Globus pallidus (tissue), 1 donor: ENCODE measurements around the gene SDF2L1.
"Not testable (repeated sequence)": the region's sequence is repeated elsewhere in the genome, so short reads cannot be mapped to it uniquely, and the experiment has no call there.

Source experiments
- DNase-seq: peaks from one replicate; pipeline ENCODE4 v3.0.0-alpha.2; 2015; ENCODE audit warnings: low spot score

Gene SDF2L1, protein sequence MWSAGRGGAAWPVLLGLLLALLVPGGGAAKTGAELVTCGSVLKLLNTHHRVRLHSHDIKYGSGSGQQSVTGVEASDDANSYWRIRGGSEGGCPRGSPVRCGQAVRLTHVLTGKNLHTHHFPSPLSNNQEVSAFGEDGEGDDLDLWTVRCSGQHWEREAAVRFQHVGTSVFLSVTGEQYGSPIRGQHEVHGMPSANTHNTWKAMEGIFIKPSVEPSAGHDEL

DNA sequence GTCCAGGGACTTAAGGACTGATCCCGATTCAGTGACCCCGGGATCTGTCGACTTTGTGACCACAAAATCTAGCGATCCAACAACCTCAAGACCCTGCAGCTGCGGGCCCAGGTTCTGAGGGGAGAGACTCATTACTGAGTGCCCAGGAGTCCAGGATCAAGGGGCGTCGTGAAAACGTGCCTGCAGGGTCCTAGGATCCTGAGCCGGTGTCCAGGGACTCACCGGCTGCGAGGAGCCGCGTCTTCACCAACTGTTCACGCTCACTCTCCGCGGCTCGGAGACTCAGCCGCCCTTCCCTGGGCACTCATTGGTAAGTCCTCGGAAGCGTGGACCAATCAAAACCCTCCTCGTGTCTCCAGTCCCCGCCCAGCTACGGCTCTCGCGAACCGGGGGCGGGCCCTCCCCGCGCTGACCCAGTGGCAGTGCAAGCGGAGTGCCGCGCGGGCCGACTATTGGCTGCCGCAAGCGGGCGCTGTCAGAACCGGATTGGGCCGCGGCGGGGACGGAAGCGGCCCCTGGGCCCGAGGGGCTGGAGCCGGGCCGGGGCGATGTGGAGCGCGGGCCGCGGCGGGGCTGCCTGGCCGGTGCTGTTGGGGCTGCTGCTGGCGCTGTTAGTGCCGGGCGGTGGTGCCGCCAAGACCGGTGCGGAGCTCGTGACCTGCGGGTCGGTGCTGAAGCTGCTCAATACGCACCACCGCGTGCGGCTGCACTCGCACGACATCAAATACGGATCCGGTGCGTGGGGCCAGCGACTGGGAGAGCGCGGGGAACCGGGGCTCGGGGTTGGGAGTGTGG, at the start of gene SDF2L1:
Gene SDF2L1, plus strand, starts transcription at position 514 of the 795 bp plus-strand sequence. Its CDS starts 35 bp downstream, at position 549.
- peak; percentile 98 for DNase-seq

DNA sequence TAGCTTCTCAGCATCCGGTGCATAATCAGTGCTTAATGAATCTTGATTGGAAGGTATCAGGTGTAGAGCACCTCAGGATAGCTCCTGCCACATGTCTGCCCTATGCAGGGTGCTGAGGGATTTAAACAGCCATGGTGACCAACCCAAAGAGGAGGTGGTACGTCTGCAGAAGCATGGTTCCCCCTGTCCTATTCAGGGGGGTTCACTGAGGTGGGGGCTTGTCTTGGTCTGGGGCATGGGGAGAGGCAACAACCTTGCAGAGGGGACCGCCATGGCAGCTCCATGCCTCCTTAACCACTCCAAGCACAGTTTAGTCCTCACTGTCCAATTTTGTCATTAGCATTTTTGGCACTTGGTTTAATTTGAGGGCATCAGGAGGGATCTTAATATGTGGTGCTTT, 49.7 kb upstream of the SDF2L1 start:
- no peak for DNase-seq

DNA sequence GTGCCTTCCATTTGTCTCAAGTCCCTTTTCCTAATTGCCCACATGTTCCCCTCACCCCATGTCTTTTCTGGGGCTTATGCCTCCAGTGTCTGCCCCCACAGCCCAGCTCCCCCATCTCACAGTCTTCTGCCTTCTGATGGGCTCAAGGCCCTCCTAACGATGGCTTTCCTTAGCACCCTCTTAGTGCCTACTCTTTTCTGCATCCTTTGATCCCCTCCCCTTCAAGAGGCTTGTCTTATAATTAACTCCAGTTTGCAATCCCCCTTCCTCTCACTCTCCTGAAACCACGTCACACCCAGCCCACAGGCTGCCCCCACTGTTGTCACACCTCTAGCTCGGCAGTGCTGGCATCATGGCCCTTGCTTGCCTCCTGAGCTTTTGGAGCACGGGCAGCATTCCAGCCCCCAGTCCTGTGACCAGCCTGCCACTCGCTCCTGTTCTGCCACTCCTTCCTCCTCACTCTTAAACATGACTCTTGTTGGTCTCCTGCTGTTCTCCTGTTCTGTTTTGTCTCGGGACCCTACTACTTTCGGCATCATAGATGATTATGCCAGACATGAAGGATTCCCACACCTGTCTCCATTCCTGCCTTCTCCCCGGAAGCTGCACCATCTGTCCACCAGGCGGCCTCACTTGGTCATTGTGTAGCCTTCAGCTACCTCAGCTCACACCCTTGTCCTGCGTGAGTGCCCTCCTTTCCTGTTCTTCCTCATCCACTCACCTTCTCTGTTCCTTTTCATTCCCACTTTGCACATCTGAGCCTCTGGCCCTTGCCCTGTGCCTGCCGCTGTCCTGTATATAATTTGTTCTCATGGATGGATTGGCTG, 48.5 kb upstream of the SDF2L1 start:
- DNase-seq = no peak

DNA sequence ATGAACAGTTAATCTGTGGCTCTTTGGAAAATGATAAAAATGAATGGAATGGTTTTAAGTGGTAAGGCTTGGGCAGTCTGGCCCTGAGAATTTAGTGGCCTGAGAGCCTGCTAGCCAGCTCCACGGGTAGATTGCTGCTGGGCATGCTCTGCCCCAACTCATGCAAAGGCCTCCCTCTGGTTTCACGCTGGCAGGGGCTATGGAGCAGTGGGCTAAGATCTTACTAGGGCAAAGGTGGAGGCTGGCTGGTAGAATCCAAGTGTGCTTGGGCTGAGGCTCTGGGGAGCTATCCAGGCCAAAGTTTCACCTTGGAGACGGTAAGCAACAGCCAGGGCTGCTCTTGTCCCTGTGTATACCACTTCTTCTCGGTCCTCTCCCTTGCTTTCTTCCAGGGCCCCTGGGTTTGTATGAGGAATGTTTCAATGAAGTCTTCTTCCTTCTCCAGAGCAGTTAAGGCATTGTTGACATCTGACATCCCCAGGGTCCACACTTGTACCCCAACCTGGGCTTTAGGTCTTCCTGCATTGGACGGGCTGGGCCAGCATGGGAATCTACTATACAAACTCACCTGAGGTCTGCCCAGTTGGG, 47.1 kb upstream of the SDF2L1 start:
- DNase-seq = peak; percentile 41

DNA sequence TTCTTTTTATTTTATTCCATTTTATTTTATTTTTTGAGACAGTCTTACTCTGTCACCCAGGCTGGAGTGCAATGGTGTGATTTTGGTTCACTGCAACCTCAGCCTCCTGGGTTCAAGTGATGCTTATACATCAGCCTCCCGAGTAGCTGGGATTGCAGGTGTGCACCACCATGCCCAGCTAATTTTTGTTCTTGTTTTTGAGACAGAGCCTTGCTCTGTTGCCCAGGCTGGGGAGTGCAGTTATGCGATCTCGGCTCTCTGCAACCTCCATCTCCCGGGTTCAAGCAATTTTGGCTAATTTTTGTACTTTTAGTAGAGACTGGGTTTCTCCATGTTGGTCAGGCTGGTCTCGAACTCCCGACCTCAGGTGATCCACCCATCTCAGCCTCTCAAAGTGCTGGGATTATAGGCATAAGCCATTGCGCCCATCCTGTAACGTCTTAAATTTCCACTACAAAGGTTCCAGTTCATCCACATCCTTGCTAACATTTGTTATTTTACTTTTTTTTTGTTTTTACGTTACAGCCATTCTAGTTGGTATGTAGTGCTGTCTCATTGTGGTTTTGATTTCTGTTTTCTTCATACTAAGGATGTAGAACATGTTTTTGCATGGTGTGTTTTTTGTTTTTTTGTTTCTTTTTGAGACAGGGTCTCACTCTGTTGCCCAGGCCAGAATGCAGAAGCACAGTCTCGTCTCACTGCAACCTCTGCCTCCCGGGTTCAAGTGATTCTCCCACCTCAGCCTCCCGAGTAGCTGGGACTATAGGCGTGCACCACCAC, 45.6 kb upstream of the SDF2L1 start:
- not testable (repeated sequence) for DNase-seq

DNA sequence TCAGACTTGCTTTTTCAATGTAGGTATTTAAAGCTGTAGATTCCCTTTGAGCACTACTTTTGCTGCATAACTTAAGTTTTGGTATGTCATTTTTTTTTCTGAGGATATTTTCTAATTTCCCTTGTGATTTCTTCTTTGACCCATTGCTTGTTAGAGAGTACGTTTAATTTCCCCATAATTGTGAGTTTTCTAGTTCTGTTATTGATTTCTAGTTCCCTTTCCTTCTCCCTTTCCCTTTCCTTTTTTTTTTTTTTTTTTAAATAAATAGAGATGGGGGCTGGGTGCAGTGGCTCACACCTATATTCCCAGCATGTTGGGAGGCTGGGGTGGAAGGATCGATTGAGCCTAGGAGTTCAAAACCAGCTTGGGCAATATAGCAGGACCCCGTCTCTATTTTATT, 43.8 kb upstream of the SDF2L1 start:
- DNase-seq = no peak

DNA sequence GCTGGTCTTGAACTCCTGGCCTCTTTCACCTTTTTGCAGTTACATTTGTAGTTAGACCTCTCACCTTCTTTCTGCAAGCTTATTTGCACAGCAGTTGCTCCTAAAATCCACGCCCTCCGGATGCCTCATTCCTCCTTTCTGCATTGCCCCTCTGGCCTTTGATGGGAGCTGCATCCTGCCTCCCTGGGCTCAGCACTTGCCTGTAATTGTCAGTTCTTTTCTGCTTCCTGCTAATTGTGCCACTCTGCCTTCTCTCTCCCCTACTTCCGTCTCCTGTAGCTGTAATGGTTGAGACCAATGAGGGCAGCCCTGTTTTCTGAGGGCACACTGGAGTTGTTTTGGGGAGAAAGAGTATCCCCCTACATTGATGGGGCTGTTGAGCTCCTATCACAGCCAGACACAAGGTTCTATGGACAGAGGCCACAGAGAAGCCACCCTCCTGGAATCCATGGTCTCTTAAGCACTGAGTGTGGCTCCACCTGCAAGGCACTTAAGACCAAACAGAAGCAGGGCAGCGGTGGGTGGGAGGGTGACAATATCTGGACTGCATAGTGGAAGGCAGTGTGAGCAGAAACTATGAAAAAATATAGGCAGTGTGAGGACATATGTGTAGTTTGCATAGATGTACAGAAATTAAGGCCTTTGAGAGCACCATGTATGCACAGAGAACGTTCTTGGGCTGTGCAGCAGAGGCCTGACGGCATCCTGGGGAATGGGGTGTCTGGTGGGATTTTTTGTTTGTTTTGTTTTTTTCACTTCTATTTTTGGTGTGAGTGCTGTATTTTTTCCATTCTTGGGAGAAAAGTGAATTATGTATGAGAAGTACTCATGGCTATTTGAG, 42.8 kb upstream of the SDF2L1 start:
- DNase-seq = no peak

DNA sequence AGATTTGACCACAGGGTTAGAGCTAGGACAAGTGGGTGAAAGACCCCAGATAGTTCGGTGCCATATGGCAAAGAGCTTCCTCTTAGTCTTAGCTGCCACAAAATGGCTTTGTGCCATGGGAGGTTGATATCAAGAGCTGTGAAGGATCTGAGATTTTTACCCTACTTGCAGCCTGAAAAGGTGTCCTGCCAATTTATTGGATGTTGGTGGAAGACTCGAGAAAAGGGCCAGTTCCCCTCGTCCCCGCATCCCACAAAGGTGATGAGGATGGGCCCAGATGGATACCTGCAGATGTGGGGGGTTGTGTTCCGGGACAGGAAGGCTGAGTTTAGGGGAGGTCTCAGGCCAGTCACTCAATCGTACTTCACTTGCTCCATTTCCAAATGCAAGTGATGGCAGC, 39.5 kb upstream of the SDF2L1 start:
- DNase-seq = no peak

DNA sequence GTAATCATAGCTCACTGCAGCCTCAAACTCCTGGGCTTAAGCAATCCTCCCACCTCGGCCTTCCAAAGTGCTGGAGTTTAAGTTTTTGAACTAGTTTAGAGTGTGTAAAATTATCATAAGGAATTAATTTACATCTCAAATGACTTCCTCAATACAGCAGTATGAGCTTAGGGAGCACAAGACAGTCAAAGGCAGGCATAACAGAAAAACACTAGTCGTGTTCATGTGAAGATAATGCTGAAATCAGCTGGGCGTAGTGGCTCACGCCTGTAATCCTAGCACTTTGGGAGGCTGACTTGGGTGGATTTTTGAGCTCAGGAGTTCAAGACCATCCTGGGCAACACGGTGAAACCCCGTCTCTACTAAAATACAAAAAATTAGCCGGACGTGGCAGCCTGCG, 38.1 kb upstream of the SDF2L1 start:
- no peak for DNase-seq

DNA sequence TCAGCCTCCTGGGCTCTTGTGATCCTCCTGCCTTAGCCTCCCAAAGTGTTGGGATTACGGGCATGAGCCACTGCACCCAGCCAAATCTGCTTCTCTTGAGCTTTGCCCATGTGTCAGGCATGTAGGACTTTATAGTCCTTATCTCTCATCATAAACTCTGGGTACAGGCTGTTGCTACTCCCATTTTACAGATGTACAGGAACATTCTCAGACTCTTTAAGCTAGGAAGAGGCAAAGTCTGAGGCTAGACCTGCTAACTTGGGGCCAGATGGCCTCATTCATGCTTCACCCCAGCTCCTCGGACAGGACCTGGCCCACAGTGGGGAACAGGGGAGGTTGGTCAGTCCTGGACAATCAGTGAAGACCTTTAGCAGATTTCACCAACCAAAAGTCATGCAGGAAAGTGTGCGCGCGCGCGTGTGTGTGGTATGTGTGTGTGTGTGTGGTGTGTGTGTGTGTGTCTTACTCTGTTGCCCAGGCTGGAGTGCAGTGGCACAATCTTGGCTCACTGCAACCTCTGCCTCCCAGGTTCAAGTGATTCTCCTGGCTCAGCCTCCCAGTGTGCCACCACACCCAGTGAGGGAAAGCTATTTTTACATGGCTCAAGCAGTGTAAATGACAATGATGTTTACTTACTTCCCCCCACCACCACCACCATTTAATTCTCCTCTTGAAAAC, 36.1 kb upstream of the SDF2L1 start:
- no peak for DNase-seq

DNA sequence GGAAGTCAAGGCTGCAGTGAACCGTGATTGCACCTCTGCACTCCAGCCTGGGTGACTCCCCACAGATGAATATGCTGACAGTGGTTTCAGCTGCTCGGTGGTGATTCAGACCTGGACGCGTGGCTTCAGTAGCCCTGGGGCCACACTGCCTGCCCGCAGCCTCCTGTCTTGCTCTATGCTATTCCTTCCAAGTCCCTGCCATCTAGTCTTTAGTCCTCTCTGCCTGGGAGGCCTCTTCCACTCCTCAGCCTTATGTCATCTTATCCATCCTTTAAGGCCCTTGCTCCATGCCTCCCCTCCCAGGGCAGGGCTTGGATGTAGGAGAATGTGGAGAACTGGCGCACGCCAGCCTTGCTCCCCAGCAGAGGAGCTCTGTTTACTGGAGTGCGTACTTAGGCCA, 35.3 kb upstream of the SDF2L1 start:
- no peak for DNase-seq

DNA sequence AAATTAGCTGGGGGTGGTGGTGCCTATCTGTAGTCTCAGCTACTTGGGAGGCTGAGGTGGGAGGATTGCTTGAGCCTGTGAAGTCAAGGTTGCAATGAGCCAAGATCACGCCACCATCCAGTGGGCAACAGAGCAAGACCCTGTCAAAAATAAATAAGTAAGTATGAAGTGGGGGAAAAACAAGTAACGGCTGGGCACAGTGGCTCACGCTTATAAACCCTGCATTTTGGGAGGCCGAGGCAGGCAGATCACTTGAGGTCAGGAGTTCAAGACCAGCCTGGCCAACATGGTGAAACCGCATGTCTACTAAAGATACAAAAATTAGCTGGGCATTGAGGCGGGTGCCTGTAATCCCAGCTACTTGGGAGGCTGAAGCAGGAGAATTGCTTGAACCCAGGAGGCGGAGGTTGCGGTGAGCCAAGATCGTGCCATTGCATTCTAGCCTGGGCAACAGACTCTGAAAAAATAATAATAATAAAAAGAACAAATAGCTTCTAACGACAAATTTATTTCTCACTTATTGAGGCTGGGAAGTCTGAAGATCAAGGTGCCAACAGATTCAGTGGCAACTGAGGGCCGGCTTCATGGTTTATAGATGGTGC, 32.4 kb upstream of the SDF2L1 start:
- DNase-seq = not testable (repeated sequence)

DNA sequence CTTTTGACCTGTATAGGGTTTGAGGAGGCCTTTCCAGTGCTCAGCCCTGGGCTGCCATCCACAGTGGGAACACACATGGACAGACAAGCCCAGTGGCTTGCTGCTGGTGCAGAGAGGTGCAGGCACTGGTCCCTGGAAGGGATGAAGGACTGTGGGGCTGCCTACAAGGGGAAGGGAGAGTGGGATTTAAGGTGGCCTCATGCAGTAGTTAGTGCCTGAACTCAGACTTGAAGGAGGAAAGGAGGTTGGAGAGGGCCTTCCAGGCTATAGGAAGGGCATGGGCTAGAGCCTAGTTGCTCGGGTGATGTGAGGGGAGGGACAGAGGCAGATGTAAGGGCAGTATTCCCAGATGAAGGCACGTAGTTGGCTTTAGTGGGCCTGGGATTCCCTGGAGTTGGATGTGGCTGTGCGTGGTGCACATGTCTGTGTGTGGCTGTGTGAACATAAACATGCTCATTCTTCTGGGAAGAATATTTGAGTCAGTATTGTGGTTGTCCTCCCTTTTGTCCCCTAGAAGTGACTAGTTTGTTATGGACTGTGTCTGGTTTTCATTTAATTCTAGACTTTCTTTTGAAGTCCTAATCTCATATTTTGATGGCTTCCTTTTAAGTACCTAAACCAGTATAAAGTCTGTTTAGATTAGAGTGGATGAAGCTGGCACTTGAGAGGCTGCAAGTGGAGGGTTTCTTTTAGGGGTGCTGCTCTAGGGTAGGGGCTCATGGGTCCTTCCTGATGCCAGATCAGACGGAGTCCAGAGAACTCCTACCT, 30.7 kb upstream of the SDF2L1 start:
- no peak for DNase-seq

DNA sequence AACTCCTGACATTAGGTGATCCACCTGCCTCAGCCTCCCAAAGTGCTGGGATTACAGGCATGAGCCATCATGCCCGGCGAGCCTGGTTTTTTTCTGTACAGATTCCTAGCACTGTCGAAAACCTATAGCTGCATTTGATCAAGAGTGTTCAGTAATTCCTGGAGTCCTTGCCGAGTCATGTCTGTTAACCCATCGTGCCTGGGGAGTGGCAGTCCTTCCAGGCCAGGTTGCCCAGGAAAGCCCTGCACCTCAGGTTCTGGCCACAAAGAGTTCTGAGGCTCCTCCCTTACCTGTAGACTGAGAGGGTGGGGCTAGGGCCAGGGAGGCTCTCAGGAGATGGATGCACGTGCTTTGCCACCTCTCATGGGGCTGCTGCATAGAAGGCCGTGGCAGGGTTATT, 29.2 kb upstream of the SDF2L1 start:
- no peak for DNase-seq

DNA sequence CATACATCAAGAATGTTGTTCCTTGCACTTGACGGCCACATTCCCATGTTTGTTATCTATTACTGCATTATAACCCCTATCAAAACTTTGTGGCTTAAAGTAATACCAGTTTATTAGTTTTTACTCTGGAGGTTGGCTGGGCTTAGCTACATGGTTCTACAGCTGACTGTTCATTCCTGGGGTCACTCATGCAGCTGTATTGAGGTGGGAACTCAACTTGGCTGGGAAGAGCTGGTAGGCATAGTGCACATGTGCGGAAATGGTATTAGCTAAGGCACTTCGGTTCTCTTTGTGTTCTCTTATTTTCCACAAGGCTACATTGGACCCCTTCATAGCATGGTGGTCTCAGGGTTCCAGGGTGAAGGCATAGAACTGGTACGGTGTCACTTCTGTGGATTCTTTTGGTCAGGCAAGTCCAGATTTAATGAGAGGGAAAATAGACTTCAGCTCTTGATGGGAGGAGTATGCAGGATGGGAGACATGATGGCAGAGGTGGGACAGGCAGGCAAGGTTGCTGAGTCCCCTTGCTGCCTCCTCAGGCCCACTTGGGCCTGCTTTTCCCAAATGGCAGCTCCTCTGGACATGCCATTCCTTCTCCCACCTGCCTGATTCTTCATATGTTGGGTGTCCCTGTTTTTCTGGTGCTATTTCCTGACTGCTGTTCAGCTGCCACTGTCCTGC, 28.4 kb upstream of the SDF2L1 start:
- DNase-seq = no peak

DNA sequence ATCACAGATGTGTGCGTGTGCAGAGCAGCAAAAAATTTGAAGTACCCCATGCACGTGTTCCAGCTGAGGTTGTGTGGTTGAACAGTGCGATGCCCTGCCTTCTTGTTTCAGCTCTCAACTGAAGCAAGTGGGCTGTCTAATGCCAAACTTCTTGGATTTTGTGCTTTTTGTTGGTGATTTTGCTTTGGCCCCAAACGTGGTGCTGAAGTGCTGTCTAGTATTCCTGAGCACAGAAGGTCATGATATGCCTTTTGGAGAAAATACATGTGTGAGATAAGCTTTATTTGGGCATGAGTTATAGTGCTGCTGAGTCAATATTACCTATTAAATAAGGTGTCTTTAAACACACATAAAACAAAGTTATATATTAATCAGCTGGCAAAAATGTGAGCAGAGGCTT, 26.4 kb upstream of the SDF2L1 start:
- no peak for DNase-seq

DNA sequence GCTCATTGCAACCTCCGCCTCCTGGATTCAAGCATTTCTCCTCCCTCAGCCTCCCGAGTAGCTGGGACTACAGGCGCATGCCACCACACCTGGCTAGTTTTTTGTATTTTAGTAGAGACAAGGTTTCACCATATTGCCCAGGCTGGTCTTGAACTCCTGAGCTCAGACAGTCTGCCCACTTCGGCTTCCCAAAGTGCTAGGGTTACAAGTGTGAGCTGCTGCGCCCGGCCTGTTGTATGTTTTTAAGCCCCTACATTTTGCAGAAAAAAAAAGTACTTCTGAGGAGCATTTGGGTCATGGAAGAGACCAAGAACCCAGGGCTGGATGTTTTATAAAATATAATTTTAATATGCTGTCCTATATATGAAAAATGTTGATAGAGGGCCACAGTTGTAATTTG, 24.8 kb upstream of the SDF2L1 start:
- DNase-seq = not testable (repeated sequence)

DNA sequence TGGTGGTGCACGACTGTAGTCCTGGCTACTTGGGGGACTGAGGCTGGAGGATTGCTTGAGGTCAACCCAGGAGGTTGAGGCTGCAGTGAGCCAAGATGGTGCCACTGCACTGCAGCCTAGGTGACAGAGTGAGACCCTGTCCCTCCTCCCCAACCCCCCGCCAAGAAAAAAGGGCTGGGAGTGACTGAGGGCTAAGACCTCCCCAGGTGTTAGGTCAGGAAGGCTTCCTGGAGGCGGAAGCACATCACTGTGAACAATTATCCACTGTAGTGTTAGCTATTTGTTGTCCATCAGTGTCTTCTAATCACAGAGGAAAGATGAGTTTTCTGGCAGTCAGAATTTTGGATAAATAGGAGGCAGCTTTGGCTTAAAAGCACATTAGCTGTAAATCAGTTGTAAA, 21.1 kb upstream of the SDF2L1 start:
- DNase-seq = no peak
